Astrocyte (in vitro differentiated cells and primary cell): ENCODE data around the gene TCF3. TPM values are rescaled to one million over a fixed set of nuclear protein-coding genes. Genes with fewer than 3 reads are reported as not detected.

Experiments
- DNase-seq: peaks from one replicate; pipeline ENCODE4 v3.0.0-alpha.2; 2010; ENCODE audit warnings: low read depth
- FAIRE-seq: peaks from 2 replicates; lab custom pipeline; 2011; peaks lifted over from hg19 to GRCh38; lab: Jason Lieb, UNC
- H2AFZ ChIP-seq: 2 replicates; pipeline ENCODE4 v1.6.0; 2012; ENCODE audit warnings: low read depth, low read length, inconsistent platforms
- H3K27ac ChIP-seq: 2 replicates; pipeline ENCODE4 v1.5.1; 2011; ENCODE audit warnings: low read depth, low read length, inconsistent platforms
- H3K27me3 ChIP-seq: 2 replicates; pipeline ENCODE4 v1.6.0; 2011; ENCODE audit warnings: low read length, inconsistent platforms; ENCODE audit not compliant: insufficient read depth
- H3K36me3 ChIP-seq: 2 replicates; pipeline ENCODE4 v1.5.1; 2011; ENCODE audit warnings: low read length, inconsistent platforms; ENCODE audit not compliant: insufficient read depth
- H3K4me1 ChIP-seq: 2 replicates; pipeline ENCODE4 v1.5.1; 2011; ENCODE audit warnings: low read length, inconsistent platforms; ENCODE audit not compliant: insufficient read depth
- H3K4me2 ChIP-seq: 2 replicates; pipeline ENCODE4 v1.6.0; 2012; ENCODE audit warnings: low read length, inconsistent platforms
- H3K4me3 ChIP-seq: 2 replicates; pipeline ENCODE4 v1.5.1; 2011; ENCODE audit warnings: low read depth, mild to moderate bottlenecking, low read length, inconsistent platforms; ENCODE audit not compliant: insufficient read depth
- H3K79me2 ChIP-seq: 2 replicates; pipeline ENCODE4 v1.6.0; 2012; ENCODE audit warnings: mild to moderate bottlenecking, low read length, inconsistent platforms; ENCODE audit not compliant: insufficient read depth
- H3K9ac ChIP-seq: 2 replicates; pipeline ENCODE4 v1.6.0; 2012; ENCODE audit warnings: mild to moderate bottlenecking, low read length, inconsistent platforms
- H3K9me3 ChIP-seq: 2 replicates; pipeline ENCODE4 v1.5.1; 2012; ENCODE audit warnings: low read depth, mild to moderate bottlenecking, low read length, inconsistent platforms; ENCODE audit not compliant: insufficient read depth
- H4K20me1 ChIP-seq: 2 replicates; pipeline ENCODE4 v1.6.0; 2012; ENCODE audit warnings: low read length, inconsistent platforms; ENCODE audit not compliant: insufficient read depth
- H3K27ac Mint-ChIP-seq: one replicate; pipeline ENCODE4 v1.8.0; 2021; ENCODE audit warnings: mild to moderate bottlenecking, mixed read lengths; ENCODE audit not compliant: unreplicated experiment
- H3K27me3 Mint-ChIP-seq: one replicate; pipeline ENCODE4 v1.8.0; 2021; ENCODE audit warnings: low read depth, mixed read lengths; ENCODE audit not compliant: unreplicated experiment
- H3K36me3 Mint-ChIP-seq: one replicate; pipeline ENCODE4 v1.8.0; 2021; ENCODE audit warnings: low read depth, mixed read lengths; ENCODE audit not compliant: unreplicated experiment
- H3K4me1 Mint-ChIP-seq: one replicate; pipeline ENCODE4 v1.8.0; 2021; ENCODE audit warnings: low read depth, mixed read lengths; ENCODE audit not compliant: unreplicated experiment
- H3K4me3 Mint-ChIP-seq: one replicate; pipeline ENCODE4 v1.8.0; 2021; ENCODE audit warnings: mild to moderate bottlenecking, moderate library complexity, mixed read lengths; ENCODE audit not compliant: unreplicated experiment
- H3K9me3 Mint-ChIP-seq: one replicate; pipeline ENCODE4 v1.8.0; 2021; ENCODE audit warnings: mild to moderate bottlenecking, mixed read lengths; ENCODE audit not compliant: unreplicated experiment
- EZH2 ChIP-seq: IDR thresholded peaks from 2 replicates; pipeline ENCODE4 v1.6.1; 2012; ENCODE audit warnings: mild to moderate bottlenecking, low read length, inconsistent platforms; ENCODE audit not compliant: insufficient read depth
- total RNA-seq: library from RNA; stranded (reverse); gene quantifications from 2 replicates; pipeline ENCODE4 v1.2.1, GENCODE V29; 2021
- TF ChIP-seq, protein P1 (sequence below): IDR thresholded peaks from 2 replicates; pipeline ENCODE4 v1.5.1; 2011; ENCODE audit warnings: low read depth, mild to moderate bottlenecking, inconsistent platforms, low read length, moderate library complexity; ENCODE audit not compliant: insufficient read depth

The TCF3 gene
- total RNA-seq, 1 donor from 2014 or later, result 173 TPM

- H3K36me3 Mint-ChIP-seq, result peaks cover 10% of the 10 kb centered on the region
- H3K9ac ChIP-seq, result no peak overlapping the region
- no peaks in the 10 kb centered on the region for H3K9me3 ChIP-seq
- no peak for DNase-seq
- H3K4me1 ChIP-seq, result peaks cover 1% of the 10 kb centered on the region
- H3K27me3 ChIP-seq, result no peaks in the 10 kb centered on the region
- peaks cover 10% of the 10 kb centered on the region for H3K36me3 ChIP-seq
- no peak overlapping the region for H3K27ac ChIP-seq
- TF ChIP-seq, protein P1, sequence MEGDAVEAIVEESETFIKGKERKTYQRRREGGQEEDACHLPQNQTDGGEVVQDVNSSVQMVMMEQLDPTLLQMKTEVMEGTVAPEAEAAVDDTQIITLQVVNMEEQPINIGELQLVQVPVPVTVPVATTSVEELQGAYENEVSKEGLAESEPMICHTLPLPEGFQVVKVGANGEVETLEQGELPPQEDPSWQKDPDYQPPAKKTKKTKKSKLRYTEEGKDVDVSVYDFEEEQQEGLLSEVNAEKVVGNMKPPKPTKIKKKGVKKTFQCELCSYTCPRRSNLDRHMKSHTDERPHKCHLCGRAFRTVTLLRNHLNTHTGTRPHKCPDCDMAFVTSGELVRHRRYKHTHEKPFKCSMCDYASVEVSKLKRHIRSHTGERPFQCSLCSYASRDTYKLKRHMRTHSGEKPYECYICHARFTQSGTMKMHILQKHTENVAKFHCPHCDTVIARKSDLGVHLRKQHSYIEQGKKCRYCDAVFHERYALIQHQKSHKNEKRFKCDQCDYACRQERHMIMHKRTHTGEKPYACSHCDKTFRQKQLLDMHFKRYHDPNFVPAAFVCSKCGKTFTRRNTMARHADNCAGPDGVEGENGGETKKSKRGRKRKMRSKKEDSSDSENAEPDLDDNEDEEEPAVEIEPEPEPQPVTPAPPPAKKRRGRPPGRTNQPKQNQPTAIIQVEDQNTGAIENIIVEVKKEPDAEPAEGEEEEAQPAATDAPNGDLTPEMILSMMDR, result no peak
- no peak for TF ChIP-seq EZH2
- H3K4me3 ChIP-seq, result no peak overlapping the region
- H4K20me1 ChIP-seq, result peaks cover 45% of the 10 kb centered on the region
- no peak overlapping the region for H2AFZ ChIP-seq
- H3K4me3 Mint-ChIP-seq, result no peak overlapping the region
- no peak overlapping the region for H3K27ac Mint-ChIP-seq
- no peak for FAIRE-seq
- H3K79me2 ChIP-seq, result peaks cover 6% of the 10 kb centered on the region
- H3K4me2 ChIP-seq, result no peak overlapping the region
- H3K4me1 Mint-ChIP-seq, result peaks cover 3% of the 10 kb centered on the region
- no peaks in the 10 kb centered on the region for H3K27me3 Mint-ChIP-seq
- no peaks in the 10 kb centered on the region for H3K9me3 Mint-ChIP-seq
These were observed 30.4 kb downstream of the TCF3 start for GRCh38 chr19:1622007-1622406.

- Histone ChIP-seq H4K20me1 (peaks cover 49% of the 10 kb centered on the region), H3K4me3 (no peak overlapping the region), H3K27me3 (no peaks in the 10 kb centered on the region), H3K36me3 (peaks cover 14% of the 10 kb centered on the region), H3K79me2 (peaks cover 6% of the 10 kb centered on the region), H3K9ac (no peak overlapping the region), H3K4me1 (peaks cover 5% of the 10 kb centered on the region), H3K4me2 (no peak overlapping the region), H2AFZ (no peak overlapping the region), H3K27ac (no peak overlapping the region), H3K9me3 (no peaks in the 10 kb centered on the region)
- no peak for DNase-seq
- Mint-ChIP-seq H3K9me3 (no peaks in the 10 kb centered on the region), H3K4me3 (no peak overlapping the region), H3K4me1 (peaks cover 3% of the 10 kb centered on the region), H3K27ac (no peak overlapping the region), H3K27me3 (no peaks in the 10 kb centered on the region), H3K36me3 (peaks cover 10% of the 10 kb centered on the region)
- TF ChIP-seq, protein P1, result no peak
- TF ChIP-seq EZH2, result no peak
- no peak for FAIRE-seq
These were observed 30.8 kb downstream of the TCF3 start for GRCh38 chr19:1621574-1621973.

DNA sequence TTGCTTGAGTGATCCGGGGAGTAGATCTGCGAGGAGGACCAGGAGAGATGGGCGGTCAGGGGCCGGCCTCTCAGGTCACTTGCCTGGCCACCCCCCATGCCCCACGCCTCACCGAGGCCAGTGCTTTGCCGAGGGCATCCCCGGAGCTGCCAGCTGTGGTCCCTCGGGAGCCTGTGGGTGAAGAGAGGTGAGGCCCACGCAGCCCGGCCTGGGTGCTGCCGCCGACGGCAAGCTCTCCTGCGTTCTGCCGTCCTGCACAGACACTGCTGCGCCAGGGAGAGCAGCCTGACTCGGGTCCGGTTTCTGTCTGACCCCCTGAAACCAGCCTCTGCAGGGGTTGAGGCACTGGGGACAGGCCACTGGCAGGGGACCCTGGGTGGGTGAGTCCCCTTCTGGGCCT lies 31.4 kb downstream of the TCF3 start:
- DNase-seq (no peak), FAIRE-seq (no peak)
- peaks cover 18% of the 10 kb centered on the region for H3K36me3 ChIP-seq
- peaks cover 7% of the 10 kb centered on the region for H3K4me1 ChIP-seq
- H4K20me1 ChIP-seq, result peaks cover 53% of the 10 kb centered on the region
- no peak overlapping the region for H3K9ac ChIP-seq
- H3K79me2 ChIP-seq, result peaks cover 6% of the 10 kb centered on the region
- no peak overlapping the region for H3K27ac Mint-ChIP-seq
- H3K36me3 Mint-ChIP-seq, result peaks cover 10% of the 10 kb centered on the region
- no peak overlapping the region for H3K4me2 ChIP-seq
- H3K9me3 ChIP-seq, result no peaks in the 10 kb centered on the region
- H3K27me3 Mint-ChIP-seq, result no peaks in the 10 kb centered on the region
- no peak overlapping the region for H3K4me3 ChIP-seq
- peaks cover 3% of the 10 kb centered on the region for H3K4me1 Mint-ChIP-seq
- H3K9me3 Mint-ChIP-seq, result no peaks in the 10 kb centered on the region
- H3K27ac ChIP-seq, result no peak overlapping the region
- TF ChIP-seq EZH2, result no peak
- TF ChIP-seq, protein P1, result no peak
- H3K27me3 ChIP-seq, result no peaks in the 10 kb centered on the region
- no peak overlapping the region for H2AFZ ChIP-seq
- H3K4me3 Mint-ChIP-seq, result no peak overlapping the region
